ENCODE data around the gene CASK.

CASK gene

DNA sequence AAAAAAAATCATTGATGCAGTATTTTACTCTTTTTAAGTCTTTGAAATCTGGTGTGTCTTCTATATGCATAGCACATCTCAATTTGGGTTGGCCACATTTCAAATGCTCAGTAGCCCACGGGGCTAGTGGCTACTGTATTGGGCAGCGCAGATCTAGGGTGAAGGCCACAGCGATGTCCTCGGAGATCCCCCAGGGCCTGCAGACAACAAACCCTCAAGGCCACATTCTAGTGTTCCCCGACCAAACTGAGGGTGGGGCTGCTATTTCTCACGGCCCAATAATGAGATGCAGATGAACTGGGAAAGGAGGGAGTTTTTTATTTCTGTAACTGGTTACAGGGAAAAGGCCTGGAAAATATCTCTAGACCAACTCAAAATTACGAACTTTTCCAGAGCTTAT lies 452.6 kb downstream of the CASK start:
- no peak for DNase-seq (ENCODE audit: low read depth)

DNA sequence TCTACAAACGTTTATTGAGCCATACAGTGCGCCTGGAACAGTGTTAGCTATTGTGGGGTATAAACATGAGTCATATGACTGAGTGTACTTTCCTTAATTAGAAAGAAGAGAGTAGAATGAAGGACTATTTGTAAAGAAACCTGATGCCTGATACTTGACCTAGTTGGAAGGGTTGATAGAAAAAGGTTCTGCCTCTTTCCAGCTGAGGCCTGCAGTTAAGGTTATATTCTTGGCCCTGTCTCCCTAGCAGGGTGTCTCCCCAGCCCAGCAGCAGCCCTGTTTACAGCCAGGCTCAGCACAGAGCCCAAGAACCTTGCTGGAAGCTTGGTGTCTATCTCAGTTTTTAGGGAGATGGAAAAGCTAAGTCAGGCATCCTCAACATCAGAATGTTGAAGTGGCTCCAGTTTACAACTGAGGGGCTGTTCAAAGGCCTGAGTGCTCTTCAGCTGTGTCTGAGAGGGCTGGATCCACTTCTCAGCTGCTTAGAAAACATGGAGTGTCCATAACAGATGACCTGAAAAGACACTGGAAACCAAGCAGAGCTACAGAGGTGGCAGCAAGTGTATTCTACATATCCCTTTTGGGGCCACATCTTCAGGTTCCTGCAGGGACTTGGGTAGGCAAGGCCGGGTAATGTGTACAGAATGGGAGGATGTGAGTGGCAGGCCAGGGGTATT lies 454.6 kb downstream of the CASK start:
- DNase-seq (ENCODE audit: low read depth) = no peak

Data from stimulated activated CD8-positive, alpha-beta memory T cell treated with anti-CD3 and anti-CD28 coated beads, Interleukin-12 subunit alpha, Interleukin-12 subunit beta, amount 100 ng/mL, for 1 hour (primary cell).